GM12878 (cell line): ENCODE measurements around the gene MED25. TPM values are rescaled to one million over a fixed set of nuclear protein-coding genes. Genes with fewer than 3 reads are reported as not detected.

ENCODE experiments used
- ATAC-seq: fragments of 200-7000 bp; cut with Tn5 transposase; 3 replicates; pipeline ENCODE4 v1.9.1; 2020; ENCODE audit warnings: mild to moderate bottlenecking, moderate library complexity
- BruUV-seq: library from RNA; stranded (reverse); fragments of 400-500 nt; replicated peaks from 2 replicates; lab custom pipeline; 2021; lab: Mats Ljungman, UMichigan
- CTCF ChIA-PET: fragments of 300-600 bp; sonication (Branson Sonifier 250); formaldehyde crosslinking; extraction: SDS; loops from one replicate; lab custom pipeline; 2021; ENCODE audit warnings: inconsistent platforms; lab: Yijun Ruan, JAX
- POLR2A ChIA-PET: fragments of 350-600 bp; formaldehyde crosslinking; extraction: SDS; loops from one replicate; lab custom pipeline; 2021; ENCODE audit warnings: inconsistent platforms; lab: Charles Lee
- RAD21 ChIA-PET: fragments of 300-600 bp; sonication (Branson Sonifier 250); formaldehyde crosslinking; loops from one replicate; lab custom pipeline; 2023; ENCODE audit warnings: antibody characterized with exemption; ENCODE audit not compliant: unreplicated experiment; lab: Charles Lee
- SMC1A ChIA-PET: fragments of 300-600 bp; sonication (Branson Sonifier 250); formaldehyde crosslinking; loops from one replicate; lab custom pipeline; 2023; ENCODE audit not compliant: unreplicated experiment, uncharacterized antibody; lab: Charles Lee
- DNase-seq: peaks from one replicate; pipeline ENCODE4 v3.0.0-alpha.2; 2011; ENCODE audit warnings: low read depth, low spot score
- FAIRE-seq: peaks from 3 replicates; lab custom pipeline; 2011; peaks lifted over from hg19 to GRCh38; lab: Jason Lieb, UNC
- H2AFZ ChIP-seq: 2 replicates; pipeline ENCODE4 v1.6.0; 2011; ENCODE audit warnings: low read depth, low read length, control low read depth; ENCODE audit not compliant: control insufficient read depth
- H3K27ac ChIP-seq: 2 replicates; pipeline ENCODE4 v1.5.1; 2011; ENCODE audit warnings: control low read depth; ENCODE audit not compliant: control insufficient read depth, insufficient read depth
- H3K27me3 ChIP-seq, 2 experiments: replicated peaks in 1 of 2; 2 replicates each; pipeline versions ENCODE4 v1.6.0 to v1.6.1; 2011; ENCODE audit warnings: low read length in 1 of 2; ENCODE audit not compliant: control insufficient read depth in 2 of 2, insufficient read depth in 2 of 2
- H3K36me3 ChIP-seq, 2 experiments: 2 replicates each; pipeline ENCODE4 v1.5.1; 2011; ENCODE audit warnings: low read length in 1 of 2; ENCODE audit not compliant: control insufficient read depth in 2 of 2, insufficient read depth in 2 of 2
- H3K4me1 ChIP-seq: 2 replicates; pipeline ENCODE4 v1.6.1; 2011; ENCODE audit warnings: mild to moderate bottlenecking, low read length, moderate library complexity, mixed read lengths; ENCODE audit not compliant: control insufficient read depth, insufficient read depth
- H3K4me2 ChIP-seq: 2 replicates; pipeline ENCODE4 v1.6.0; 2011; ENCODE audit warnings: control low read depth; ENCODE audit not compliant: control insufficient read depth, insufficient read depth
- H3K4me3 ChIP-seq: fragments of 200-600 bp; sonication (generic); 2 replicates; pipeline ENCODE4 v1.5.1; 2016
- H3K79me2 ChIP-seq: 2 replicates; pipeline ENCODE4 v1.6.0; 2011; ENCODE audit warnings: low read length; ENCODE audit not compliant: control insufficient read depth, insufficient read depth
- H3K9ac ChIP-seq: 2 replicates; pipeline ENCODE4 v1.8.0; 2011; ENCODE audit warnings: low read length, control low read depth, mixed read lengths; ENCODE audit not compliant: control insufficient read depth, insufficient read depth
- H3K9me3 ChIP-seq: replicated peaks from 3 replicates; pipeline ENCODE4 v1.5.1; 2011; ENCODE audit warnings: mild to moderate bottlenecking, low read length; ENCODE audit not compliant: control insufficient read depth, insufficient read depth
- H4K20me1 ChIP-seq: 2 replicates; pipeline ENCODE4 v1.6.0; 2011; ENCODE audit not compliant: control insufficient read depth, insufficient read depth
- ASH2L ChIP-seq: fragments of 300-600, 200-600 bp; sonication (generic); IDR thresholded peaks from 2 replicates; pipeline ENCODE4 v1.6.1; 2017; ENCODE audit warnings: low read depth, mild to moderate bottlenecking, borderline replicate concordance
- BACH1 ChIP-seq: fragments of 450-650 bp; IDR thresholded peaks from 2 replicates; pipeline ENCODE4 v1.6.1; 2017; ENCODE audit warnings: mild to moderate bottlenecking, borderline replicate concordance
- CEBPB ChIP-seq, 2 experiments: fragments of 150-350 bp in 1 of 2; IDR thresholded peaks; 2 replicates each; pipeline ENCODE4 v1.6.1; 2012 to 2014; ENCODE audit warnings: low read depth in 2 of 2, low read length in 2 of 2, borderline replicate concordance in 1 of 2, inconsistent platforms in 1 of 2
- KLF5 ChIP-seq: fragments of 450-650 bp; IDR thresholded peaks from 2 replicates; pipeline ENCODE4 v1.6.1; 2014; ENCODE audit warnings: mild to moderate bottlenecking; ENCODE audit not compliant: partially characterized antibody
- MEF2B ChIP-seq: fragments of 450-650 bp; IDR thresholded peaks from 2 replicates; pipeline ENCODE4 v1.6.1; 2018; ENCODE audit warnings: mild to moderate bottlenecking, moderate library complexity; ENCODE audit not compliant: partially characterized antibody, poor library complexity, severe bottlenecking
- NR2C1 ChIP-seq: fragments of 450-650 bp; IDR thresholded peaks from 2 replicates; pipeline ENCODE4 v1.6.1; 2017; ENCODE audit warnings: antibody characterized with exemption, mild to moderate bottlenecking, moderate library complexity
- NRF1 ChIP-seq: conservative IDR thresholded peaks from 2 replicates; pipeline ENCODE4 v1.6.1; 2011; ENCODE audit warnings: mild to moderate bottlenecking, low read depth, low read length, improper control_type of control experiment
- RFX5 ChIP-seq: IDR thresholded peaks from 2 replicates; pipeline ENCODE4 v1.6.1; 2011; ENCODE audit warnings: low read depth, low read length, improper control_type of control experiment
- ZBTB33 ChIP-seq: fragments of 450-650 bp; IDR thresholded peaks from 2 replicates; pipeline ENCODE4 v1.6.1; 2017; ENCODE audit warnings: mild to moderate bottlenecking
- ZNF384 ChIP-seq: IDR thresholded peaks from 2 replicates; pipeline ENCODE4 v1.6.1; 2012; ENCODE audit warnings: low read depth, mild to moderate bottlenecking, low read length, improper control_type of control experiment, borderline replicate concordance
- WGBS: methylation state at CpG from one replicate; pipeline ENCODE4 v1.1.6; 2016; ENCODE audit warnings: low lambda C conversion rate; ENCODE audit not compliant: insufficient replicate concordance, insufficient coverage; ENCODE audit errors: missing lambda C conversion rate; 5-methylcytosine and 5-hydroxymethylcytosine counted together
- in situ Hi-C: fragments of 300-500 bp; cut with MboI; formaldehyde crosslinking; loops from 9 replicates; pipeline ENCODE4 v1.14.3; 2018; ENCODE audit warnings: mixed read lengths
- intact Hi-C: fragments of 100-400 bp; cut with micrococcal nuclease; formaldehyde crosslinking; loops from one replicate; pipeline ENCODE4 v1.14.2; 2022; ENCODE audit not compliant: unreplicated experiment
- polyA plus RNA-seq, 11 experiments: library from polyadenylated mRNA; depleted of rRNA in 4 of 11; unstranded in 6 of 11; stranded (reverse) in 5 of 11; fragments of >200 nt; fragmentation: Nextera tagmentation in 4 of 11; fragmentation: Illumina TruSeq in 1 of 11; extraction: Ambion mirVana in 4 of 11; extraction: Trizol in 1 of 11; gene quantifications; 1 replicate in 1 of 11; 2 replicates in 10 of 11; pipeline versions ENCODE4 v1.2.1 to v1.2.3, GENCODE V29; 2011 to 2016; ENCODE audit warnings: inconsistent platforms in 2 of 11, missing spikeins in 2 of 11, low read depth in 1 of 11
- total RNA-seq, 4 experiments: library from RNA; depleted of rRNA in 3 of 4; stranded (reverse); fragments of >200 nt in 3 of 4; fragmentation: Illumina TruSeq in 1 of 4; extraction: Trizol in 1 of 4; gene quantifications; 2 replicates each; pipeline versions ENCODE4 v1.2.1 to v1.2.3, GENCODE V29; 2013 to 2021
- TF ChIP-seq, protein P1 (sequence below): fragments of 450-650 bp; IDR thresholded peaks from 2 replicates; pipeline ENCODE4 v1.6.1; 2017; ENCODE audit warnings: mild to moderate bottlenecking, low read depth, inconsistent platforms; ENCODE audit not compliant: poor library complexity, severe bottlenecking

The MED25 gene
- total and polyA plus RNA-seq, 10 of the 15 experiments (the other 5 are each of a cell fraction or from before 2014, with no cell fraction given), result 3.5 to 53.9 (median 17.1) TPM

DNA sequence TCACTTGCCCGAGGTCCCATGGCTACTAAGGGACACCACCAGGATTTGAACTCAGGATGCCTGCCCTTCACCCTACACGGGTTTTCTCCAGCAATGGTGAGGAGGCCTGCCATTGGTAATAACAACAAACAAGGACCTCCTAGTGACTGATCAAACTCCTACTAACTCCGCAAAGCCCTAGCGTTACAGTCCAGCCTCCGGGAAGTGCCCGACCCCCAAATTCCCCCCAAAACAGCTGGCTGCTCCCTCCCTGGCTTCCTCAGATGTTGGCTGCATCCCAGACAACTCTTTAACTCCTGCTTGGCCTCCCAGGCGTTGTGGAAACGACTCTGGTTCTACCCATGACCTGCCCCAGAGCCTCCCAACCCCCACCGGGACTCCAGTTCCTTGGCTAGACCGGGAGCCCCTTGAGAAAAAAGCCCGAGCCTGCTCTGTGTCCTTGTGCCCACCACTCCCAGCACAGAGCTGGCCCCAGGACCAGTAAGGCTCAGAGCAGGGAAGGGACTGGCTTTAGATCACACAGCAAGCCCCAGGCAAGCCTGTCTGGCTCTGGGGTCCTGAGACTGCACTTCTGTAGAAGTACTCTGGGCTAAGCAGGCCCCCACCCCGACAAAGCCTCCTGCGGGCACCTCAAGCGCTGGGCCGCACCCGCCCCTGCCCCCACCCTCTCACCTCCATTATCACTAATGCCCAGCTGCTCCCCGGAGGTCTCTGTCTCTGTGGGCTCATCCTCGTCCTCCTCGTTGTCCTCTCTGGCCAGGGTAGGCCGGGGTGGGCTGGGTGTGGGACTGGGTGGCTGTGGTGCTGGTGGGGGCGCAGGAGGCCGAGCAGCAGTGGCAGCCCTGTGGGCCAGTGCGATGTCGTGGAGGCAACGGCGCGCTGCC, 54.4 kb downstream of the MED25 start:
- H3K4me3 ChIP-seq, result no peak overlapping the region
- no peak overlapping the region for H3K9ac ChIP-seq
- TF ChIP-seq, protein P1, sequence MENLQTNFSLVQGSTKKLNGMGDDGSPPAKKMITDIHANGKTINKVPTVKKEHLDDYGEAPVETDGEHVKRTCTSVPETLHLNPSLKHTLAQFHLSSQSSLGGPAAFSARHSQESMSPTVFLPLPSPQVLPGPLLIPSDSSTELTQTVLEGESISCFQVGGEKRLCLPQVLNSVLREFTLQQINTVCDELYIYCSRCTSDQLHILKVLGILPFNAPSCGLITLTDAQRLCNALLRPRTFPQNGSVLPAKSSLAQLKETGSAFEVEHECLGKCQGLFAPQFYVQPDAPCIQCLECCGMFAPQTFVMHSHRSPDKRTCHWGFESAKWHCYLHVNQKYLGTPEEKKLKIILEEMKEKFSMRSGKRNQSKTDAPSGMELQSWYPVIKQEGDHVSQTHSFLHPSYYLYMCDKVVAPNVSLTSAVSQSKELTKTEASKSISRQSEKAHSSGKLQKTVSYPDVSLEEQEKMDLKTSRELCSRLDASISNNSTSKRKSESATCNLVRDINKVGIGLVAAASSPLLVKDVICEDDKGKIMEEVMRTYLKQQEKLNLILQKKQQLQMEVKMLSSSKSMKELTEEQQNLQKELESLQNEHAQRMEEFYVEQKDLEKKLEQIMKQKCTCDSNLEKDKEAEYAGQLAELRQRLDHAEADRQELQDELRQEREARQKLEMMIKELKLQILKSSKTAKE, result no peak
- TF ChIP-seq, all 136 proteins: peak for 0
- Histone ChIP-seq H3K4me1 (peaks cover 31% of the 10 kb centered on the region), H3K79me2 (peaks cover 21% of the 10 kb centered on the region), H2AFZ (no peak overlapping the region), H4K20me1 (no peaks in the 10 kb centered on the region), H3K36me3 (no peaks in the 10 kb centered on the region; a peak in 1 of 4 replicates), H3K9me3 (no peaks in the 10 kb centered on the region), H3K27me3 (no peaks in the 10 kb centered on the region), H3K27ac (0 out of 2 replicates have a peak overlapping the region, but pooled peaks have one; percentile 2), H3K4me2 (no peak overlapping the region; the same call in 1 of the 2 replicates)
- ChIA-PET SMC1A (no interaction called here), CTCF (no interaction called here), RAD21 (no interaction called here), POLR2A (interaction anchor here (0.9 kb wide), 1 partner anchor 19 kb away, joined by 3 read pairs; no protein-coding TSS in a partner anchor)
- in situ Hi-C loops (no loop called here), intact Hi-C loops (loop anchor here (5.0 kb wide), 1 partner anchor 385 kb away; the partner anchor contains the start of gene RPL13A)
- ATAC-seq (no peak), DNase-seq (no peak), FAIRE-seq (no peak)
- WGBS, result 84% methylated on average over 27 of the region's 27 CpGs
- no TSS peak for BruUV-seq

GRCh38 chr19:49873129-49873521, 55.0 kb downstream of the MED25 start:
- Histone ChIP-seq H2AFZ (no peak overlapping the region), H3K36me3 (no peaks in the 10 kb centered on the region; a peak in 1 of 4 replicates), H3K9ac (no peak overlapping the region), H3K4me2 (no peak overlapping the region), H3K79me2 (peaks cover 23% of the 10 kb centered on the region), H3K27me3 (no peaks in the 10 kb centered on the region), H4K20me1 (no peaks in the 10 kb centered on the region), H3K27ac (no peak overlapping the region), H3K4me3 (no peak overlapping the region), H3K9me3 (no peaks in the 10 kb centered on the region), H3K4me1 (peaks cover 29% of the 10 kb centered on the region)
- ATAC-seq (no peak), DNase-seq (no peak), FAIRE-seq (no peak)
- WGBS, result 92% methylated on average over 22 of the region's 29 CpGs
- intact Hi-C loops (loop anchor here (5.0 kb wide), 1 partner anchor 386 kb away; the partner anchor contains the start of gene RPL13A), in situ Hi-C loops (no loop called here)
- no TSS peak for BruUV-seq
- ChIA-PET CTCF (no interaction called here), RAD21 (no interaction called here), POLR2A (no interaction called here), SMC1A (no interaction called here)
- no peak for TF ChIP-seq NR2C1
- TF ChIP-seq RFX5, result no peak
- no peak for TF ChIP-seq BACH1
- no peak for TF ChIP-seq ASH2L
- TF ChIP-seq NRF1, result no peak
- no peak for TF ChIP-seq ZBTB33
- no peak for TF ChIP-seq KLF5
- TF ChIP-seq ZNF384, result no peak
- no peak for TF ChIP-seq MEF2B
- TF ChIP-seq CEBPB (IDR thresholded peaks at IDR 0.05; ENCODE audit: borderline replicate concordance in 1 of 2, low read depth in 2 of 2, low read length in 2 of 2), result no peak
